Astrocyte of the spinal cord (primary cell): ENCODE data around the gene PFDN6.

Source experiments
- DNase-seq: peaks from one replicate; pipeline ENCODE4 v3.0.0; 2011; ENCODE audit warnings: low read depth, low spot score
- H3K4me3 ChIP-seq: 2 replicates; pipeline ENCODE4 v1.5.1; 2011; ENCODE audit warnings: low read depth, mild to moderate bottlenecking, low read length, moderate library complexity
- CTCF ChIP-seq: IDR thresholded peaks from 2 replicates; pipeline ENCODE4 v1.5.1; 2012; ENCODE audit warnings: low read depth, mild to moderate bottlenecking, low read length, inconsistent platforms
- in situ Hi-C: cut with HindIII; loops from 2 replicates; pipeline ENCODE4 v1.10.0; 2017; ENCODE audit warnings: low sequenced_read_pairs

The PFDN6 gene

DNA sequence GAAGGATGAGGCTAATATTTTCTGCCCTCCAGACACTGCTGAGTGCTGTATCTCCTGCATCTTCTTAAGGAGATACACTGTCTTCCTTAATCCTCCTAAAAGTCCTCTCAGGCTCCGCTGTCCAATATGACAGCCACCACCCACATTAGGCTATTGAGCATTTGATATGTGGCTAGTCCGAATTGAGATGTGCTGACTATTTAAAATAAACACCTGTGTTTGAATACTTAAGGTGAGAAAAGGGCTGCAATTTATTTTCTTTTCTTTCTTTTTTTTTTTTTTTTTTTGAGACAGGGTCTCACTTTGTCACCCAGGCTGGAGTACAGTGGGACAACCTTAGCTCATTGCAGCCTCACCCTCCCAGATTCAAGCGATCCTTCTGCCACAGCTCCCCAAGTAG lies 12.5 kb downstream of the PFDN6 start:
- DNase-seq, result no peak
- no peak for TF ChIP-seq CTCF
- in situ Hi-C loops, result no loop called here
- no peak overlapping the region for H3K4me3 ChIP-seq

GRCh38 chr6:33304216-33304615 lies 14.8 kb downstream of the PFDN6 start:
- no peak overlapping the region for H3K4me3 ChIP-seq
- DNase-seq, result no peak
- TF ChIP-seq CTCF, result no peak
- in situ Hi-C loops, result no loop called here

DNA sequence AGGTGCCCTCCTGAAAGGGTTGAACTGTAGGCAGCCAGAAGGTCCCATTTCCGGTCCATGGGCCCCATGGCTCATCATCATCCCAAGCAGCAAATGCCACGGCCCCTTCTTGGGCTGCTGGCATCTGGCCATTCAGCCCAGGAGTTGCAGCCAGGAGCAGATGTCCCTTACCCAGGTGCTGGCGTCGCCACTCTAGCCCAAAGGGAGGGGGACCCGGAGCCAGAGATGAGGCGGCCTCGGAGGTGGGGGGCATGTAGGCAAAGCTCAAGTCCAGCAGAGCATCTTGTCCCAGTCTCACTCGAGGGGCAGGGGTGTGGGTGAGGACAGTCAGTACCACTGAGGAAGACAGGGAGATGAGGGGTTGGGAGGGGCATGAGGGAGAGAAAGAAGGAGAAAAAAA lies 15.7 kb downstream of the PFDN6 start:
- in situ Hi-C loops, result no loop called here
- no peak for TF ChIP-seq CTCF
- no peak for DNase-seq
- H3K4me3 ChIP-seq, result no peak overlapping the region

GRCh38 chr6:33306356-33306755 lies 17.0 kb downstream of the PFDN6 start:
- DNase-seq, result no peak
- in situ Hi-C loops, result no loop called here
- H3K4me3 ChIP-seq, result no peak overlapping the region
- no peak for TF ChIP-seq CTCF

- peak overlapping the region; percentile 83 for H3K4me3 ChIP-seq
- in situ Hi-C loops, result no loop called here
- TF ChIP-seq CTCF, result no peak
- DNase-seq, result peak; percentile 70
These were observed 23.1 kb downstream of the PFDN6 start for GRCh38 chr6:33312361-33313104.

GRCh38 chr6:33313105-33313708 lies 23.8 kb downstream of the PFDN6 start:
- TF ChIP-seq CTCF, result no peak
- in situ Hi-C loops, result no loop called here
- DNase-seq, result peak; percentile 36
- peak overlapping the region; percentile 83 for H3K4me3 ChIP-seq
